ENCODE measurements around the gene NOC2L. TPM values are rescaled to one million over a fixed set of nuclear protein-coding genes. Genes with fewer than 3 reads are reported as not detected.

Gene NOC2L
- total RNA-seq, 4 donors from 2014 or later = 21.8 to 58.8 (median 37.5) TPM

DNA sequence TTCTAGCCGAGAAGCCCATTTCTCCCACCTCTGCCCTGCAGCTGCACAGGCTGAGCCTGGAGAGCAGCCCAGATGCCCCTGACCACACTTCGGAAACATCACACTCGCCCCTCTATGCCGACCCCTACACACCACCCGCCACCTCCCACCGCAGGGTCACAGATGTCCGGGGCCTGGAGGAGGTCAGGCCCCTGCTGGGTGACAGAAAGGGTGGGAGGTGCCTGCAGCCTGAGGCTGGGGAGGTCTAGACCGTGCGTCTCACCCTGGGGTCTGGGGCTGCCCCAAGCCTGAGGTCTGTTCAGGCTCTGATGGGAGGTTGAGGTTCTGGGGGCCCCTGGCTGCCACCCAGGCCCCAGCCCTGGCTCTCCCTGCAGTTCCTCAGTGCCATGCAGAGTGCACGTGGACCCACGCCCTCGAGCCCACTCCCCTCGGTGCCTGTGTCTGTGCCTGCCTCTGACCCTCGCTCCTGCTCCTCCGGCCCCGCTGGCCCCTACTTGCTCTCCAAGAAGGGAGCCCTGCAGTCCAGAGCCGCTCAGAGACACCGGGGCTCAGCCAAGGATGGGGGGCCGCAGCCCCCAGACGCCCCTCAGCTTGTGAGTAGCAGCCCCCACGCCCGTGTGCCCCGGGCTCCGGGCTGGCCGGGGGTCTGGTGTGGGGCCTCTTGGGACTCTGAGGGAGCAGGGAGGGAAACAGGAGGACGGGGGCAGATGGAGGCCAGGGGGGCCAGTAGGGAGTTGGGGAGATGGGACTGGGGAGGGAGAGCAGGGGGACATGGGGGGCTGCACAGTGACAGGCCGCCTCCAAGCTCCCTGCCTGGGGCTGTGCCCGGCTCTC lies 14.6 kb upstream of the NOC2L start:
- DNase-seq = no peak
- H3K36me3 ChIP-seq = no peaks in the 10 kb centered on the region
- H3K9me3 ChIP-seq = no peaks in the 10 kb centered on the region
- H3K27ac ChIP-seq = no peak overlapping the region
- intact Hi-C loops (cut with DNase I; ENCODE audit: low total_unique reads) = loop anchor here (10.0 kb wide), 2 partner anchors 69 to 261 kb away; partner anchors contain the start of genes B3GALT6 and SDF4
- H3K27me3 ChIP-seq = peaks cover 14 to 19% of the 10 kb centered on the region in 2 donors
- H3K4me1 ChIP-seq = peaks cover 0 to 7% of the 10 kb centered on the region in 2 donors
- no peak for TF ChIP-seq POLR2A (IDR thresholded peaks at IDR 0.05)
- TF ChIP-seq, protein P1, sequence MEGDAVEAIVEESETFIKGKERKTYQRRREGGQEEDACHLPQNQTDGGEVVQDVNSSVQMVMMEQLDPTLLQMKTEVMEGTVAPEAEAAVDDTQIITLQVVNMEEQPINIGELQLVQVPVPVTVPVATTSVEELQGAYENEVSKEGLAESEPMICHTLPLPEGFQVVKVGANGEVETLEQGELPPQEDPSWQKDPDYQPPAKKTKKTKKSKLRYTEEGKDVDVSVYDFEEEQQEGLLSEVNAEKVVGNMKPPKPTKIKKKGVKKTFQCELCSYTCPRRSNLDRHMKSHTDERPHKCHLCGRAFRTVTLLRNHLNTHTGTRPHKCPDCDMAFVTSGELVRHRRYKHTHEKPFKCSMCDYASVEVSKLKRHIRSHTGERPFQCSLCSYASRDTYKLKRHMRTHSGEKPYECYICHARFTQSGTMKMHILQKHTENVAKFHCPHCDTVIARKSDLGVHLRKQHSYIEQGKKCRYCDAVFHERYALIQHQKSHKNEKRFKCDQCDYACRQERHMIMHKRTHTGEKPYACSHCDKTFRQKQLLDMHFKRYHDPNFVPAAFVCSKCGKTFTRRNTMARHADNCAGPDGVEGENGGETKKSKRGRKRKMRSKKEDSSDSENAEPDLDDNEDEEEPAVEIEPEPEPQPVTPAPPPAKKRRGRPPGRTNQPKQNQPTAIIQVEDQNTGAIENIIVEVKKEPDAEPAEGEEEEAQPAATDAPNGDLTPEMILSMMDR (IDR thresholded peaks at IDR 0.05) = no peak
- no peak overlapping the region for H3K4me3 ChIP-seq

DNA sequence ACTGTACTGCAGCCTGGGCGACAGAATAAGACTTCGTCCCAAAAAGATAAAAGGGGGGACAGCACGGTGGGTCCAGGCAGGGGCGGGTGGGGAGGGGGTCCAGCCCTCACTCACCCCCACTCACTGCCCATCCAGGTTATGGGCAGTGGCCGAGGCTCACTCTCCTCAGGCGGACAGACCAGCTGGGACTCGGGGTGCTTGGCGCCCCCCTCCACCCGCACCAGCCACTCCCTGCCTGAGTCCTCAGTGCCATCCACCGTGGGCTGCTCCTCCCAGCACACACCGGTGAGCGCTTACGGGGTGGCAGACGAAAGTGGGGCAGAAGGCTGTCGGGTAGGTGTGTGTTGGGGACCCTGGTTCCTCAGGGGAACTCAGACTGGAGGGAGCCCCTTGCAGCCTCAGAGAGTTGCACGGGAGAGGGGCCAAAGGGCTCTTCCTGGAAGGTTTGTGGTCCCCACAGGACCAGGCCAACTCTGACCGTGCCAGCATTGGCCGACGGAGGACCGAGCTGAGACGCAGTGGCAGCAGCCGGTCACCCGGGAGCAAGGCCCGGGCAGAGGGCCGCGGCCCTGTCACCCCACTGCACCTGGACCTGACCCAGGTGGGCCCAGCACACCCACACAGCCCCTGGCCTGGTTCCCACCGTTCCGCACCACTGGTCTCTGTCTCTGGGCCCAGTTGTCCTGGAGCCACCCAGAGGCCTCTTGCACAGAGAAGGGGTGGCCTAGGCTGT lies 13.8 kb upstream of the NOC2L start:
- H3K4me1 ChIP-seq = peaks cover 0 to 7% of the 10 kb centered on the region in 2 donors
- DNase-seq = no peak
- peaks cover 14 to 19% of the 10 kb centered on the region in 2 donors for H3K27me3 ChIP-seq
- H3K36me3 ChIP-seq = no peaks in the 10 kb centered on the region
- intact Hi-C loops (cut with DNase I; ENCODE audit: low total_unique reads) = loop anchor here (10.0 kb wide), 2 partner anchors 68 to 262 kb away; partner anchors contain the start of genes B3GALT6 and SDF4
- H3K4me3 ChIP-seq = no peak overlapping the region
- TF ChIP-seq POLR2A (IDR thresholded peaks at IDR 0.05) = no peak
- TF ChIP-seq, protein P1 (IDR thresholded peaks at IDR 0.05) = no peak
- H3K9me3 ChIP-seq = no peaks in the 10 kb centered on the region
- no peak overlapping the region for H3K27ac ChIP-seq

DNA sequence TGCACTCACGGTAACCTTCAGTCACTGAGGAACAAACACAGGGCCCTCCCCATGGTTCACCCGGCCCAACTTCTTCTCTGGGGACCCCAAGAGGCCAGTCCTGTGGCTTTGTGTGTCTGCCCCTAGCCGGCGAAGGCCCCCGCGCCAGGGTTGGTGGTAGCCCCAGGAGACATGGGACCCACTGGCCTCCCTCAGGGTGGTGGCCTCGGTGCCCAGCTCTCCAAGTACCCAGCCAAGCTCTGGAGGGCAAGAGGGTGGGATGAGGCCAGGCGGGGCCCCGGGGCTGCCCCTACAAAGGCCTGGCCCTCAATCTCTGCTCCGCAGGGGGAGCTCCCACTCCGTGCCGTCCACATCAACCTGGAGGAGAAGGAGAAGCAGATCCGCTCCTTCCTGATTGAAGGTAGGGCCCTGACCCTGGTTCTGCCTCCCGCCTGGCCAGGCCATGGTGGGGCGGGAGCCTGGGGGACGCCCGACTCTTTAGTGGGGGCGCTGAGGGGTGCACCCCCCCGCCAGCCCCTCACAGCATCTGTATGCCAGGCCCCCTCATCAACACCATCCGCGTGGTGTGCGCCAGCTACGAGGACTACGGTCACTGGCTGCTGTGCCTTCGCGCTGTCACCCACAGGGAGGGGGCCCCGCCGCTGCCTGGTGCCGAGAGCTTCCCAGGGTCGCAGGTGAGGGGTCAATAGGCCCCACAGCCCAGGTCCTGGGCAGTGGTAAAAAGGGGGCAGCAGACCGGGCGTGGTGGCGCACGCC lies 12.9 kb upstream of the NOC2L start:
- intact Hi-C loops (cut with DNase I; ENCODE audit: low total_unique reads) = loop anchor here (10.0 kb wide), 2 partner anchors 67 to 263 kb away; partner anchors contain the start of genes B3GALT6 and SDF4
- H3K27ac ChIP-seq = no peak overlapping the region
- no peaks in the 10 kb centered on the region for H3K9me3 ChIP-seq
- H3K4me1 ChIP-seq = peaks cover 0 to 7% of the 10 kb centered on the region in 2 donors
- no peaks in the 10 kb centered on the region for H3K36me3 ChIP-seq
- no peak overlapping the region for H3K4me3 ChIP-seq
- H3K27me3 ChIP-seq = peaks cover 14 to 19% of the 10 kb centered on the region in 2 donors
- no peak for DNase-seq
- TF ChIP-seq, protein P1 (IDR thresholded peaks at IDR 0.05) = no peak
- TF ChIP-seq POLR2A (IDR thresholded peaks at IDR 0.05) = no peak

GRCh38 chr1:970973-971730 lies 12.1 kb upstream of the NOC2L start:
- intact Hi-C loops (cut with DNase I; ENCODE audit: low total_unique reads) = loop anchor here (10.0 kb wide), 2 partner anchors 66 to 264 kb away; partner anchors contain the start of genes B3GALT6 and SDF4
- Histone ChIP-seq H3K27me3 (peaks cover 11 to 19% of the 10 kb centered on the region in 2 donors), H3K4me3 (no peak overlapping the region)

More at GRCh38 chr1:970973-971730, 12.1 kb upstream of the NOC2L start:
- TF ChIP-seq, protein P1 (IDR thresholded peaks at IDR 0.05) = no peak
- no peak for TF ChIP-seq POLR2A (IDR thresholded peaks at IDR 0.05)
- Histone ChIP-seq H3K9me3 (no peaks in the 10 kb centered on the region), H3K36me3 (no peaks in the 10 kb centered on the region), H3K27ac (no peak overlapping the region), H3K4me1 (peaks cover 0 to 7% of the 10 kb centered on the region in 2 donors)
- DNase-seq = no peak
